HFFc6 (cell line): Measurements from ENCODE around the gene MMP28. TPM values are rescaled to one million over a fixed set of nuclear protein-coding genes. Genes with fewer than 3 reads are reported as not detected.

ENCODE experiments used
- DNase-seq: peaks from one replicate; pipeline ENCODE4 v3.0.0-alpha.2; 2018
- H3K27ac Mint-ChIP-seq: 2 replicates; pipeline ENCODE4 v1.8.0; 2020; ENCODE audit warnings: mild to moderate bottlenecking, mixed read lengths
- H3K27me3 Mint-ChIP-seq: 2 replicates; pipeline ENCODE4 v1.8.0; 2021; ENCODE audit warnings: mild to moderate bottlenecking, moderate library complexity, mixed read lengths; ENCODE audit not compliant: insufficient read depth
- H3K36me3 Mint-ChIP-seq: 2 replicates; pipeline ENCODE4 v1.8.0; 2021; ENCODE audit warnings: low read depth, mixed read lengths
- H3K4me1 Mint-ChIP-seq: 2 replicates; pipeline ENCODE4 v1.8.0; 2020; ENCODE audit warnings: low read depth, mixed read lengths
- H3K4me3 Mint-ChIP-seq: 2 replicates; pipeline ENCODE4 v1.8.0; 2020; ENCODE audit warnings: mild to moderate bottlenecking, moderate library complexity, mixed read lengths
- H3K9me3 Mint-ChIP-seq: 2 replicates; pipeline ENCODE4 v1.8.0; 2020; ENCODE audit warnings: mild to moderate bottlenecking, mixed read lengths
- total RNA-seq, 6 experiments: library from RNA; stranded (reverse); fragmentation: NEBNext Ultra II Directional; extraction: Animal tissue kit (Norgen Biotek cat#: 25700); gene quantifications; 2 replicates in 1 of 6; 3 replicates in 5 of 6; pipeline ENCODE4 v1.2.3, GENCODE V29; 2021
- TF ChIP-seq, protein P1 (sequence below): fragments of 200-600 bp; sonication (generic); IDR thresholded peaks from 2 replicates; pipeline ENCODE4 v1.5.0; 2021; ENCODE audit warnings: antibody characterized with exemption, mild to moderate bottlenecking

The MMP28 gene
- total RNA-seq, 6 experiments from 2014 or later: not detected

DNA sequence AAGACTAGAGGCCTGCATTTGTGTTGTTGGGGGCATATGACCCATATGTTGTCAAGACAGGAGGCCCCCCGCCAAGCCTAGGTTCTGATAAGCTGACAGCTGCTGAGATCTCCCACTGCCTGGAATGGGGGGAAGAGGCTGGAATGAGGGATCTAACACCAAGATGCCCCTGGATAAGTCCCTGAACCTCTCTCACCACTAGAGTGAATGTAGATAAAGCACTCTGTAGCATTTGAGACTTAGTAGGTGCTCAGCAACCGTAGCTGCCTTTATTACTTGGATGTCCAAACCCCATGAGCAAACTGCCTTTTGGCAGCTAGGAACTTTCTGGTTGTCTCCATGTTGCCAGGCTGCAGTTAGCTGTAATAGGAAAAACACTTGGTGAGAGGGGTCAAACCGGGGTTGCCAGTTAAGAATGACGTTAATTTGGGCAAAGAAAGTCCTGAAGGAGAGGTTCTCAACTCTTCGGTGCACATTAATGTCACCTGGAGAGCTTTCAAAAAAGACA lies 68.4 kb downstream of the MMP28 start:
- H3K27ac Mint-ChIP-seq: peak overlapping the region; percentile 86
- no peak for DNase-seq
- TF ChIP-seq, protein P1, sequence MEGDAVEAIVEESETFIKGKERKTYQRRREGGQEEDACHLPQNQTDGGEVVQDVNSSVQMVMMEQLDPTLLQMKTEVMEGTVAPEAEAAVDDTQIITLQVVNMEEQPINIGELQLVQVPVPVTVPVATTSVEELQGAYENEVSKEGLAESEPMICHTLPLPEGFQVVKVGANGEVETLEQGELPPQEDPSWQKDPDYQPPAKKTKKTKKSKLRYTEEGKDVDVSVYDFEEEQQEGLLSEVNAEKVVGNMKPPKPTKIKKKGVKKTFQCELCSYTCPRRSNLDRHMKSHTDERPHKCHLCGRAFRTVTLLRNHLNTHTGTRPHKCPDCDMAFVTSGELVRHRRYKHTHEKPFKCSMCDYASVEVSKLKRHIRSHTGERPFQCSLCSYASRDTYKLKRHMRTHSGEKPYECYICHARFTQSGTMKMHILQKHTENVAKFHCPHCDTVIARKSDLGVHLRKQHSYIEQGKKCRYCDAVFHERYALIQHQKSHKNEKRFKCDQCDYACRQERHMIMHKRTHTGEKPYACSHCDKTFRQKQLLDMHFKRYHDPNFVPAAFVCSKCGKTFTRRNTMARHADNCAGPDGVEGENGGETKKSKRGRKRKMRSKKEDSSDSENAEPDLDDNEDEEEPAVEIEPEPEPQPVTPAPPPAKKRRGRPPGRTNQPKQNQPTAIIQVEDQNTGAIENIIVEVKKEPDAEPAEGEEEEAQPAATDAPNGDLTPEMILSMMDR: no peak
- peaks cover 5% of the 10 kb centered on the region; the same call in 1 of the 2 replicates for H3K27me3 Mint-ChIP-seq
- peaks cover 17% of the 10 kb centered on the region for H3K36me3 Mint-ChIP-seq
- no peaks in the 10 kb centered on the region for H3K9me3 Mint-ChIP-seq
- H3K4me1 Mint-ChIP-seq: peaks cover 49% of the 10 kb centered on the region
- H3K4me3 Mint-ChIP-seq: no peak overlapping the region

DNA sequence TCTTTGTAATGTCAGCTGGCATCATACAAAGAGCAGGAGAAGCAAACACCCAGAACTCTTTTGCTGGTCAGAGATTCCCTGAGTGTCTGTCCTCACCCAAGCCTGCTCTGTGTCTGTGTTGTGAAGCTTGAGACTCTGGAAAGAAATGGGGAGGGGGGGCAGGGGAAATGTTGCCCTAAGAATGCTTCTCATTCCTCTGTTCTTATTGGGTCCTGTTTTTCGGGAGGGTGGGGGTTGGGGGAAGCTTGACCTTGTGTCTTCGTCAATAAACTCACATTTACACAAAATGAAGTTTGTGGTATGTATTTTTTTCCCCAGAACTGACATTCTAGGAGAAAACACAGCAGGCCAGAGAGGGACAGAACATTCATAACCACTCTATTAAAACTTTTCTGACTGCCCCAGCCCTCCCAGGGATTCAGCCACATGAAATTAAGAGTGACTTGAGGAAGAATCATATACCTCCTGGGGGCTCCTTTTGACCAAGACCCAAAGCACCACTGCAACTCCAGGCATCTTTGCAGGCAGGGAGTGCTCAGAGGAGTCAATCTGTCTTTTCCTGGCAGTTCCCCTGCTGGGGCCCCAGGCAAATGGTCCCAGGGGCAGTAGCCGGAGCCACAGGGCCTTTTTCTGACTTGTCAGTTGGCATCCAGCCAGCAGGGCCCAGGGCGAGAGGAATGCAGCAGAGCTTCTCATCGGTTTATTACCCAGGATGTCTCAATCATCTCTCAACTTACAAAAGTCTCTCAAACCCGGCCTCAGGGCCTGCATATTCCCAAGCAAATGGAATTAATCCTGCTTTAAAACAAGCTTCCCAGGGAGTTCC lies 69.1 kb downstream of the MMP28 start:
- TF ChIP-seq, protein P1: no peak
- H3K9me3 Mint-ChIP-seq: no peaks in the 10 kb centered on the region
- peaks cover 49% of the 10 kb centered on the region for H3K4me1 Mint-ChIP-seq
- peak overlapping the region; percentile 14 for H3K4me3 Mint-ChIP-seq
- DNase-seq: peak; percentile 89
- peak overlapping the region; percentile 86 for H3K27ac Mint-ChIP-seq
- H3K36me3 Mint-ChIP-seq: peaks cover 17% of the 10 kb centered on the region
- H3K27me3 Mint-ChIP-seq: peaks cover 5% of the 10 kb centered on the region; the same call in 1 of the 2 replicates

DNA sequence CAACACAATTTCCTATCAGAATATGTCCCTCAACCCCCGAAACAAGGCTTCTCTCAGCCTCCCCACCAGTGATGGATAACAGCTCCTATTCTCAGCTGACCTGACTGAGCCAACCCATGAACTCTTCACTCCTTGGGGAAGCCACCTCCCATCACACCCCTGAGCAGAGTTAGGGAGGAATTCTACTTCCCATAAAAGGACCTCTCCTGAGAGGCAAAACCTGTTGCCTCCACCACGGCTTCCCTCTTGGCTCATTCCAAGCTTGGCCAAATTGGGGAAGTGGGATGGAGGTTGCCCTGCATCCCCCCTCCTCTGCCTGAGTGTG lies 69.7 kb downstream of the MMP28 start:
- TF ChIP-seq, protein P1: no peak
- H3K27me3 Mint-ChIP-seq: peaks cover 5% of the 10 kb centered on the region; the same call in 1 of the 2 replicates
- H3K4me1 Mint-ChIP-seq: peaks cover 43% of the 10 kb centered on the region
- peak overlapping the region; percentile 14 for H3K4me3 Mint-ChIP-seq
- H3K9me3 Mint-ChIP-seq: no peaks in the 10 kb centered on the region
- no peak for DNase-seq
- H3K36me3 Mint-ChIP-seq: peaks cover 17% of the 10 kb centered on the region
- peak overlapping the region; percentile 86 for H3K27ac Mint-ChIP-seq

DNA sequence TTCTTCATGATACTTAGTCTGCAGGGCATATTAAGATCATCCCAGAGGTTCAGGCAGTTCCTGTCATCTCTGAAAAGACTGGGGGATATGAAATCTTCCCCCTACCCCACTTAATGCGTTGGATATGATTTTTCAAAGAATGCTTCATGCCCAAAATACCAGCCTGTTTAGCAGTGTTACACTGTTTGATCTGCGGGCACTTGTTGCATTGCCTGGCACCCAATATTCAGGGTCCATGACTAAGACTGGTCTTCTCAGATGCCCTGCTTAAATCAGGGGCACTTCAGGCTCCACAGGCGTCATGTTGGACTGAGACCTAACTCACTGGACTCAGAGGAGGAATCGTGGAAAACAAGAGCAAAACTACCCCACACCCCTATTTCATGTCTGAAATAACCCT lies 70.4 kb downstream of the MMP28 start:
- Mint-ChIP-seq H3K27me3 (0 out of 2 replicates have a peak, but pooled peaks cover 2% of the 10 kb centered on the region), H3K9me3 (no peaks in the 10 kb centered on the region), H3K27ac (no peak overlapping the region; the same call in 1 of the 2 replicates), H3K36me3 (peaks cover 14% of the 10 kb centered on the region), H3K4me3 (no peak overlapping the region), H3K4me1 (peaks cover 37% of the 10 kb centered on the region)
- DNase-seq: no peak
- TF ChIP-seq, protein P1: no peak

DNA sequence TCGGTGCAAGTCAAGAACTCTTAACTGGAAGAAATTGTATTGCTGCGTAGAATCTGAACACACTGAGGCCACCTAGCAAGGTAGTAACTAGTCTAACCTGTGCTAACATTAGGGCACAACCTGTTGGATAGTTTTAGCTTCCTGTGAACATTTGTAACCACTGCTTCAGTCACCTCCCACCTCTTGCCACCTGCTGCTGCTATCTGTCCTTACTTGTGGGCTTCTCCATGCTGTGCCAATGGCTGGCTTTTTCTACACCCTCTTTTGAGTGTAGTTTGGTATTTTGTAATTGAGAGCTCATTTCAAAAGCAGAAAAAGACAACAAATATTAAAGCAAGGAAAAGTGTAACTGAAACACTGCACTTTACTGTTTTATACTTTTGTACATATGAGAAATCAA lies 71.7 kb downstream of the MMP28 start:
- no peak overlapping the region for H3K27ac Mint-ChIP-seq
- TF ChIP-seq, protein P1: no peak
- 0 out of 2 replicates have a peak, but pooled peaks cover 2% of the 10 kb centered on the region for H3K27me3 Mint-ChIP-seq
- peaks cover 14% of the 10 kb centered on the region for H3K36me3 Mint-ChIP-seq
- no peak for DNase-seq
- no peak overlapping the region for H3K4me3 Mint-ChIP-seq
- no peaks in the 10 kb centered on the region for H3K9me3 Mint-ChIP-seq
- peaks cover 37% of the 10 kb centered on the region for H3K4me1 Mint-ChIP-seq
